ENCODE data around the gene SSRP1.

- no peak for TF ChIP-seq CTCF (tag by site-specific recombination; IDR thresholded peaks at IDR 0.05)
- TF ChIP-seq ZBTB10 (tag by site-specific recombination; IDR thresholded peaks at IDR 0.05) = no peak
- TF ChIP-seq PATZ1 (tag by site-specific recombination; IDR thresholded peaks at IDR 0.05) = no peak
- no peak for TF ChIP-seq OVOL3 (tag by site-specific recombination; IDR thresholded peaks at IDR 0.05)
- TF ChIP-seq YY1 (tag by site-specific recombination; IDR thresholded peaks at IDR 0.05) = no peak
These were observed 18.2 kb upstream of the SSRP1 start for GRCh38 chr11:57353852-57354251.

All from HEK293 (cell line).